Measurements from ENCODE around the gene CPVL.
"Not testable (repeated sequence)": the region's sequence is repeated elsewhere in the genome, so short reads cannot be mapped to it uniquely, and the experiment has no call there.

The CPVL gene

GRCh38 chr7:29116361-29117200, 29.8 kb downstream of the CPVL start:
- DNase-seq: no peak

GRCh38 chr7:29115753-29116152, 30.6 kb downstream of the CPVL start:
- DNase-seq: no peak

- no peak for DNase-seq
Observed at GRCh38 chr7:29115130-29115687, 31.1 kb downstream of the CPVL start.

- DNase-seq: not testable (repeated sequence)
Observed at GRCh38 chr7:29114266-29114665, 32.1 kb downstream of the CPVL start.

GRCh38 chr7:29113384-29114102, 32.8 kb downstream of the CPVL start:
- DNase-seq: peak; percentile 60 to 83 (median 69)

GRCh38 chr7:29112721-29113120, 33.6 kb downstream of the CPVL start:
- no peak for DNase-seq

GRCh38 chr7:29109899-29110298, 36.4 kb downstream of the CPVL start:
- DNase-seq: peak; percentile 75 to 87 (median 82)

- DNase-seq: no peak
Observed at GRCh38 chr7:29109358-29109757, 37.0 kb downstream of the CPVL start.

- no peak for DNase-seq
Observed at GRCh38 chr7:29107056-29107455, 39.3 kb downstream of the CPVL start.

GRCh38 chr7:29106669-29106988, 39.7 kb downstream of the CPVL start:
- no peak for DNase-seq

GRCh38 chr7:29105752-29106668, 40.3 kb downstream of the CPVL start:
- peak; percentile 79 to 86 (median 82) for DNase-seq

GRCh38 chr7:29105191-29105590, 41.1 kb downstream of the CPVL start:
- no peak for DNase-seq

GRCh38 chr7:29102558-29103151, 43.7 kb downstream of the CPVL start:
- DNase-seq: peak; percentile 87 to 93 (median 88)

GRCh38 chr7:29100924-29101323, 45.4 kb downstream of the CPVL start:
- no peak for DNase-seq

- DNase-seq: no peak
Observed at GRCh38 chr7:29099896-29100847, 46.2 kb downstream of the CPVL start.

GRCh38 chr7:29096446-29096730, 49.9 kb downstream of the CPVL start:
- no peak for DNase-seq

GRCh38 chr7:29095631-29096445, 50.5 kb downstream of the CPVL start:
- no peak for DNase-seq

- DNase-seq: not testable (repeated sequence)
Observed at GRCh38 chr7:29093091-29093490, 53.2 kb downstream of the CPVL start.

GRCh38 chr7:29091715-29092114, 54.6 kb downstream of the CPVL start:
- DNase-seq: peak in 2 of 3 donors; percentile 29 to 49

- DNase-seq: no peak
Observed at GRCh38 chr7:29090836-29091601, 55.3 kb downstream of the CPVL start.
